GM18517 (cell line): ENCODE results near the gene NEK6.

Source experiments
- ATAC-seq: cut with Tn5 transposase; IDR thresholded peaks from one replicate; pipeline ENCODE4 v1.9.1; 2021; ENCODE audit warnings: mild to moderate bottlenecking, moderate library complexity; ENCODE audit not compliant: unreplicated experiment

Gene NEK6

DNA sequence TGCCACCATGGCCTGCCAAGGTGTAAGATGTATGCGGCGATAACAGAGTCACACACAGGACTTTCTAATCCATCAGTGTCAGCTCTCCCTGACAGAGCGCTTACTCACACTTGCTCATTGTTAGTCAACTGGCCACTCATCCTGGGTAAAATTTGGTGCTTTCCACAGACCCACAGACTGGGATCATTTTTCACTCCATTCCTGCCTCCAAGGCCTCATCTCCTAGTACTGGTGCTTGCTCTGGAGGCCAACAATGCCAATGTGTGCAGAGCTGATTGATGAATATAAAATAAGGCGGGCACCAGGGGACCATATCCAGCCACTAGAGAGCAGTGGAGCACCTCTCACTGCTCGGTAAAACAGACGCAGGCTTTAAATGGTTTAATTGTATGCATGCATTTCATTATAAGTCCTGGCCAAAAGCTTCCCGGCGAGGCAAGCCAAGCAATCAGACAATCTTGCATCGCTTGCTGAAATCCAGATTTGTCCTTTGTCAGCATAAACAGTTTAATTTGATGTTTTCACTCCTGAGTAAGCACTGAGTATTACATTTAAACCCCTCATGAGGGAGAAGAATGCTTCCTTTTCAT, 135.2 kb downstream of the NEK6 start:
- no peak for ATAC-seq

GRCh38 chr9:124394167-124394566, 136.4 kb downstream of the NEK6 start:
- ATAC-seq = no peak

- ATAC-seq = no peak
Measured at GRCh38 chr9:124394596-124394995, 136.8 kb downstream of the NEK6 start.

DNA sequence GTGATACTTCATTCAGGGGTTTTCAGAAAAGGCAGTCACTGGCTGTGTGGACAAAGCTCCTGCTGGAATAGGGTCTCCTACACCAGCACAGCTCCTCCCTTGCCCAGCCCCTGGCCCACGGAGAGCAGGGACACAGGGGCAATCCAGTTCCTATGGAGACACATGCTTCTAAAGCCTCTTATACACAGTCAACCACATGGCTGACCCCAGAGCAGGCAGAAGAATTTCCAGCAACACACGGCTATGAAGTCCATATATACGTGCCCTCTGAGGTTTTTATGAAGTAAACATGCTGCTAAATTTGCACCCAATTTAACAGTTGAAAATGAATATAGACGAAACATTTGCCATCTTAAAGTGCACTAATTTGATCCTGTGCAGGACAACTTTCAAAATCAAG, 138.1 kb downstream of the NEK6 start:
- no peak for ATAC-seq

GRCh38 chr9:124398191-124398935, 140.6 kb downstream of the NEK6 start:
- no peak for ATAC-seq

GRCh38 chr9:124399323-124399967, 141.7 kb downstream of the NEK6 start:
- no peak for ATAC-seq

DNA sequence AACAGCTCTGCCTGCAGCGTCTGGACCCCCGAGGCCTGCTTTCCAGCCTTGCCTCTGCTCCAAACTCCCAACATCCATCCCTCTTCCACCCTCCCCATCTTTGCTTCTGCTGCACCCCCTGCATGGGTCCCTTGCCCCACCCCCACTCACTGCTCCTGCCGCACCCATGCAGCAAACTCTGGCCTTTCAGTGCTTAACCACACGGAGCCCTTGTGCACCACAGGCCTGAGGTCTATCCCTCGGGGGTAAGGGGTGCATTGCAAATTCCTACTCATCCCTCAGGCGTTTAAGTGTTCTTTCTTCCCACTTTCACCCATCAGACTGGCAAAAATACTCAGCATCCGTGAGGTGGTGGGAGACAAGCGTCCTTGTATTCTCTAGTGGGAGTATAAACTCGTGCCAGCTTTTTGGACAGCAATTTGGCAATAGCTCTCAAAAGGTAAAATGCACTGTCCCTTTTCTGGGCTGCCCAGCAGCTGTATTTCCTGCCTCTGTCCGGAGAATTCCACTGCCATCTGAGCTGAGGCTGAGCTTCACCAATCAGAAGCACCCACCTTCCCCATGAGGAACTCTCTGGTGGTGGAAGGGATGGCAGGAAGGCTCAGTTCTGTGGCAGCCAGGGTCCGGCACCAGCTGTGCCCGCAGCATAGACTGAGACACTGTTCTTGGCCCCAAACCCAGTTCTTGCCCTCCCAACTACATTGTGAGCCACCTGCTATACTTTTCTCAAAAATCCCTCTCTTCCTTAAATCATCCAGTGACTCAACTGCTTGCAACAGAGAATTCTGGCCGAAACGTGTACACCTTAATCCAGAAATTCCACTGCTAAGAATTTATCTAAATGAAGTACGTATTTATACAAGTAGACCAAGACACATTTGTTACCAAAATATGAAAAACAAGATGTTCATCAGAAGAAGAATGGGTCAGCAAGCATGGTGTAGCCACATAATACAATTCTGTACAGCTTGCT, 142.5 kb downstream of the NEK6 start:
- no peak for ATAC-seq
